OCI-M2 (cell line): ENCODE results near the gene LRP6.
"Not testable (repeated sequence)": the region's sequence is repeated elsewhere in the genome, so short reads cannot be mapped to it uniquely, and the experiment has no call there.

Experiments
- DNase-seq: peaks from one replicate; lab custom pipeline; 2025; ENCODE audit not compliant: unreplicated experiment; lab: John Stamatoyannopoulos, UW

Gene LRP6

DNA sequence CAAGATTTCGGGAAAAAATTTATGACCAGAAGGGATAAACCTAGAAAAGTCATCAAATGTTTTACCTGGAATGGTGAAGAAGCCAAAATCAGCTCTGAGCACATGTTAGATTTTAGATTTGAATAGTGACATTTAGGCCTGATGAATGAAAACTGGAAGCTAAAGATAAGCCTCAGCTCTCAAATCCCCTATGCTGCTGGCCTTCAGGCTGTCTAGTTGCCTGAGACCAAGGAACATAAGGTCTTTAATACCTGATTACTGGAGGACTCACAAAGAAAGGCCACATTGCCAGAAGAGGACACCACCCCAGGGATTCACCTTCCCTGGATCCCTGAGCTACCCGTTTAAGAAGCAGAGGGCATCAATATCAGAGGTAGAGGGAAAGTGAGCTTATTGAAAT is 139.5 kb downstream of the LRP6 start:
- no peak for DNase-seq

DNA sequence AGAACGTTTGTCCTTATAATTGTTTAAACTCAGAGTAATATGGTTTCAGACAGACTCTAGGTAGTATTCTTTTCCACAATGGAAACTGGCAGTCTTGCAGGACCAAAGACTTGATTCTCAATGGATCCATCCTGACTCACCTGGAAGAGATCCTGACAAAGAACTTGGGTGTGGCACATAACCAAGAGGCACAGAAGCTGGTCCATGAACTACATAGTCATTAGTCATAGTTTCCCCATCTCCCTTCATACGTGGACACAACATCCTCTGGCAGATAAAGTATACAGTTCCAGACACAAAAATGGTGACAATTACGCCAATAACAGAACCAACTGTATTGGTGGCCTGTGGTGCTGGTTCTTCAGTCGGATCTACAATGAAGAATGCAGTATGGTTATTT is 140.3 kb downstream of the LRP6 start:
- no peak for DNase-seq

DNA sequence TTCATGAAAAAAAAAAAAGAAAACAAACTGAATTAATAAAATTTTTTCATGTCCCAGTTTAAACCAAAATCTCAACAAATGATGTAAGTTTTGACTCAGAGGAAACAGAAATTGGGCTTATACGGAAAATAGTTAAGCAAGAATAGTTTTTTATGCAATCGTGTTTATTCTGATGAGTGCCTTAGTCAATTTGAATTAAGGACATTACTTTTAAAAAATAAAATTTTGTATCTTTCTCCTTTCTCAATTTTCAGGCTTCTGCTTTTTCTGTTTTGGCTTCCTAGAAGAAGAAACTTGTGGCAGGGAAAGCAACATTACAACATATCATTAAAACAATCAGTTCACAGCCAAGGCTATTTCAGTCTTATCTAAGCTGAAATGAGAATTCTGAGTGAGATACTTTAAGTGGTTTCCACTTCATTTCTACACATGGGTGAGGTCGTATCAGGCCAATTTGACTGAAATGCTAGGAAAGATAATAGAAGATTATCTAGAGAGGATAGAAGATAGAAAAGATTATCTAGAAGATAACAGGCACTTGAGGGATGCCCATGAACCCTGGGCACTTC is 143.7 kb downstream of the LRP6 start:
- no peak for DNase-seq

DNA sequence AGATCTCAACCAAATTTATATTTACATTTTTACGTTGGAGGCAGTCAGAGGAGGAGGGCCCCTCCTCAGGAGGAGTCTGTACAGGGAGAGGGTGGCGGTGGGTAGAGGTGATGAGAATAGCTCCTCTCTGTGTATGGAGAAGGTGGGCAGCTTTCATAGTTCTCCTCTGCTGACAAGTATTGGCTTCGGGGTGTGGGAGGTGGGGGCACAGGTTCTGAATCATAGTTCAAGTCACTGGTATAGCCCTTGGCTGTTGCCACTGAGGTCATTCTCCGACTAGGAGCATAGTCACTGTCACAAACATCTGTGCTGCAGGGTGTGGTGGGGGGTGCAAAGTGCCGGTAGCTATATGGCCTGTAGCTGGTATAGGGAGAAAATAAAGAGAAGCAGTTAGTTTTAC is 145.8 kb downstream of the LRP6 start:
- DNase-seq = no peak

DNA sequence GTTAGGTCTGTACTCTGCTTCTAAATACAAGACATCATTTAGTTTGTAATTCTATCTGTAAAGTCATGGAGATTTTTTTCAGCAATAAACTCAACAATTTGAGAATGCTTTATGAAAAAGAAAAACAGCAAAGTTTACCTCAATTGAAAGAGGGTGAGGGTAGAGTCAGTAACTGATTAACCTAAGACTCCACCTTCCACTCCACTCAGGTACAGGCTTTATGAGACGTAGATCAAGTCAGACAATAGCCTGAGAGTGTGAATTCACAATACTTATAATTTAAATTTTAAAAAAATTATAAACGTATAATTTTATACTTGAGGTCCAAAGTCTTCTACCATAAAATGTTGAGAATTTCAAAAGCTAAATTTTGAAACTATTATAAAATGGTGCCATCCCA is 150.2 kb downstream of the LRP6 start:
- no peak for DNase-seq

DNA sequence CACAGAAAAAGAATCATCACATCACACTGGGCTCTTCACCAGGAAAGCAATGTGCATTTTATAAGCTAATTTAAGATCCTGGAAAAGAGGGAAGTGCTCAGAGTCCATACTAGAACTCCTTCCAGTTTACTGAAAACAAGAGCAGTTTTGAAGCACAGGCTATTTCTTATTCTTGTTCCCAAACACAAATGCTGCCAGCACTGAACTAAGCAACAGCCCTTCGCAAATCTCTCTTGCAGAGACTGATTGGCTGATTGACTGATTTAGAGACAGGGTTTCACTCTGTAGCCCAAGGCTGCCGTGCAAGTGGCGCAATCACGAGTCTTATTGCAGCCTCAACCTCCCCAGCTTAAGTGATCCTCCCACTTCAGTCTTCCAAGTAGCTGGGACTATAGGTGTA is 151.3 kb downstream of the LRP6 start:
- DNase-seq = no peak

DNA sequence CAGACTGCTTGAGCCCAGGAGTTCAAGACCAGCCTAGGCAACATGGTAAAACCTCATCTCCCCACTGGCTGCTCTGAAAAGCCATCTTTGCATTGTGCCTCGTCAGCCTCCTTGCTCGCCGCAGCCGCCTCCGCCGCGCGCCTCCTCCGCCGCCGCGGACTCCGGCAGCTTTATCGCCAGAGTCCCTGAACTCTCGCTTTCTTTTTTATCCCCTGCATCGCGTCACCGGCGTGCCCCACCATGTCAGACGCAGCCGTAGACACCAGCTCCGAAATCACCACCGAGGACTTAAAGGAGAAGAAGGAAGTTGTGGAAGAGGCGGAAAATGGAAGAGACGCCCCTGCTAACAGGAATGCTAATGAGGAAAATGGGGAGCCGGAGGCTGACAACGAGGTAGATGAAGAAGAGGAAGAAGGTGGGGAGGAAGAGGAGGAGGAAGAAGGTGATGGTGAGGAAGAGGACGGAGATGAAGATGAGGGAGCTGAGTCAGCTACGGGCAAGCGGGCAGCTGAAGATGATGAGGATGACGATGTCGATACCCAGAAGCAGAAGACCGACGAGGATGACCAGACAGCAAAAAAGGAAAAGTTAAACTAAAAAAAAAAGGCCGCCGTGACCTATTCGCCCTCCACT is 155.8 kb downstream of the LRP6 start:
- not testable (repeated sequence) for DNase-seq

DNA sequence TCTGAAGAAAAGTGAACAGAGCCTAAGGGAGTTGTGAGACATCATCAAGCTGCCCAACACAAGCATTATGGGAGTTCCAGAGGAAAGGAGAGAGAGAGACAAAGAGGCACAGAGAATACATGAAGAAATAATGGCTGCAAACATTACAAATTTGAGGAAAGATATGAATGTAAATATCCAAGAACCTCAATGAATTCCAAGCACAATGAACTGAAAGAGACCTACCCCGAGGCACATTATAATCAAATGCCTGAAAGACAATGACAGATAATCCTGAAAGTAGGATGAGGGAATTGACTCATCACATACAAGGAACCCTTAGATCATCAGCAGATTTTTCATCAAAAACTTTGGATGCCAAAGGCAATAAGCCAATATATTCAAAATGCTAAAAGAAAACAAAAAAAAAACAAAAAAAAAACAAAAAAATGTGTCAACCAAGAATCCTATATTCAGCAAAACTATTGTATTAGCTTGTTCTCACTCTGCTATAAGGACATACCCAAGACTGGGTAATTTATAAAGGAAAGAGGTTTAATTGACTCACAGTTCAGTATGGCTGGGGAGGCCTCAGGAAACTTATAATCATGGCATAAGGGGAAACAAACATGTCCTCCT is 158.3 kb downstream of the LRP6 start:
- DNase-seq = no peak

DNA sequence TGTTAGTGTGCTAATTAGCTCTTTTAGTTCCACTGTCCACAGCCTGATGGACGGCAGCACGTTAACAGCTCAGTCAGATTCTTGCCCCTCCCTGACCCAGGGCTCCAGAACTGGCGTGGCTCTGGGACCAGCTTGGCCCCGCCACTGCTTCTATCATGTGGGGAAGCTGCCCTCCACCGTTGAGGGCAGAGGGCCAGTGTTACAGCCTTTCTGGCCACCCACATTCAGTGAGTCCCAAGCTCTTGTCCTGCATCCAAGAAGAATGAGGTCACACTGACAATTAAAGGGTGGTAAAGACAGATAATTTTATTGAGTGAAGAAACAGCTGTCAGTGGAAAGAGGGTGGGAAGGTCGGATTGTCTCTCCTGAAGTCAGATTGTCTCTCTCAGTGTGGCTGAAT is 159.2 kb downstream of the LRP6 start:
- DNase-seq = no peak

DNA sequence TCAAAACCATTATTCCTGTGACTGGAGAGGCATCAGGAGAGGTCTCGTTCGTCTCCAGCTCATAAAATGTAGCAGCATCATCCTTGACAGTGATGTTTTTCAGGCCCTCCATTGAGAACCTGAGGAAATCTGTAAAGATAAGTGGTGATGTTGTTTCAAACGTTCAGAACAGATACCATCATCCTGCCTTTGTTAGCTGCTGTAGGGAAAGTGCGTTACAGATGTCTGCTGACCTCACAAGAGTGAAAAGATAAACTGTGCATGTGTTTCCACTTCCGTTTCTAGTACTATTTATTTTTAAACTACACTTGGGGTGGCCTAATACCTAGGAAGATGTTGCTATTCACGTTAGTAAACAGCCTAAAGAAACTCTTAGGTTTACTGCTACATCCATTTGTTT is 167.7 kb downstream of the LRP6 start:
- no peak for DNase-seq

DNA sequence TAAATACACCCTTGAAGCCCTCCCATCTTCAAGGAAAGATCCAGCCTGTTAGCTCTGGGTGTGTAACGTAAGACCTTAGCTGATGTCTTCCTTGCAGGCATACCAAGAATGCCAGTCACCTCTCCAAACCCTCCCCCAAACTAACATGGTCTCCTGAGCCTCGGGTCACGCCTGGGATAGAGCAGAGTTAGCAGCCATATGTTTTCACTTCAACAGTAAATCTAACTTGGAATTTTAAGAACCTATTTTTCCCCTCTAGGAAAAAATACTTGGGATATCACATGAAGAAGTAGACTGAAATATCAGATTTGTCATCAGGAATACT is 168.2 kb downstream of the LRP6 start:
- no peak for DNase-seq

DNA sequence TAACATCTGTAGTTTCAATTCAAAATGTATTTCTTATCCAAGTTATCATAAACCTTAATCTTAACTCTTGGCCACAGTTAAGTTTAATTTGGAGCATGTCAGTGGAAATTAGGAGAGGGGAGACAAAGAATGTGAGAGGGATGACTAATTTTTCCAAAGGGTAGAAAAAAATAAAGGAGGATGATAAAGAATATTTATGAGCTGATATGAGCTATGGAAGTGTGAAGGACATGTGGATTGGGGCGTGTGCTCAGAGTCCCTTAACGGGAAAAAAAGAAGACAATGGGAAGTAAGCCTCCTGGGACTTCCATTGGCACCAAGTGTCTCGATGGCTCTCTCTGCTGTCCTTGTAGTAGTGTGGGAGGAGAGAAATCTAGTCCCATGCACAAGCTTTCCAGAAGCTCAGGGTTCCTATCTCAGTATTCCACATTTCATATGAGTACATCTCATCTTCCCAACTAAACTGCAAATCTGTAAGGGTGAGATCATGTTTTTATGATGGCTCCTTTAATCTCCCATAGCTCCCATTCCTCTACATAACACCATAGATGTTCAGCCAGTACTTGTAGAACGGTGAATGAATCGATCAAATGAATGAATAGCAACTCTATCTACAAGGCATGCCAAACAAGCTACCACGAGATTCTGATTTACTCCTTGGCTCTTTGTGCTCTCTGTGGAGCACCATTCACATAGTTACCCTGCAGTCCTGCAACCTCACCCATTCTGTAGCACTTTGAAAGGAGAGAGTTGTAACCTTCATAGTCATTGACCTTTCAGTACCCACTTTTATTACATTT is 168.8 kb downstream of the LRP6 start:
- DNase-seq = no peak

DNA sequence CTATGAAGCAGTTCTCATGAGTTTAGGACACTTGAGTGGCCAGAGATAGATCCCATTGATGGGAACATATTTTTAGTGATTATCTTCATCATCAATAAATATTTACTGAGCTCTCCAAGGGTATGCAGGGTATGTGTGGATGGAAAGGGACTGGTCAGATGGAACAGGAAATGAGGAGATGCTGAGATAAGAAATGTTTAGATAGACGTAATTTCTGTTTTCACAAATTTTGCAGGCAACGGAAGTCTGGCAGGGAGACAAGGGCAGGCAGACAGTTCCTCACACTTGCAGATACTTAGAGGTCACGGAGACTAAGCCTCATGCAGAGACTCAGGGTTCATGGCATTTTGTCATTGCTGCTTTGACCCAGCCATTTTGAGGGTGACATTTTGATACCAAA is 171.8 kb downstream of the LRP6 start:
- no peak for DNase-seq

DNA sequence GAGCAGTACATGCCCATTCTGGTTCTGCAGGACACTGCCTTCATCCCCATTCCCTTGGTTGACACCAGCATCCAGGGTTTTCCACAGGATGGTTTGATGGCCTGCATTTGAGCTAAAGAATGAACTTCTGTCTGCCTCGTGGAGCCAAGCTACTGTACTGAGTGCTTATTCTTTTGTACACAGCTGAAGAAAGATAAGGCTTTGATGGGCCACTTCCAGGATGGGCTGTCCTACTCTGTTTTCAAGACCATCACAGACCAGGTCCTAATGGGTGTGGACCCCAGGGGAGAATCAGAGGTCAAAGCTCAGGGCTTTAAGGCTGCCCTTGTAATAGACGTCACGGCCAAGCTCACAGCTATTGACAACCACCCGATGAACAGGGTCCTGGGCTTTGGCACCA is 172.4 kb downstream of the LRP6 start:
- no peak for DNase-seq

DNA sequence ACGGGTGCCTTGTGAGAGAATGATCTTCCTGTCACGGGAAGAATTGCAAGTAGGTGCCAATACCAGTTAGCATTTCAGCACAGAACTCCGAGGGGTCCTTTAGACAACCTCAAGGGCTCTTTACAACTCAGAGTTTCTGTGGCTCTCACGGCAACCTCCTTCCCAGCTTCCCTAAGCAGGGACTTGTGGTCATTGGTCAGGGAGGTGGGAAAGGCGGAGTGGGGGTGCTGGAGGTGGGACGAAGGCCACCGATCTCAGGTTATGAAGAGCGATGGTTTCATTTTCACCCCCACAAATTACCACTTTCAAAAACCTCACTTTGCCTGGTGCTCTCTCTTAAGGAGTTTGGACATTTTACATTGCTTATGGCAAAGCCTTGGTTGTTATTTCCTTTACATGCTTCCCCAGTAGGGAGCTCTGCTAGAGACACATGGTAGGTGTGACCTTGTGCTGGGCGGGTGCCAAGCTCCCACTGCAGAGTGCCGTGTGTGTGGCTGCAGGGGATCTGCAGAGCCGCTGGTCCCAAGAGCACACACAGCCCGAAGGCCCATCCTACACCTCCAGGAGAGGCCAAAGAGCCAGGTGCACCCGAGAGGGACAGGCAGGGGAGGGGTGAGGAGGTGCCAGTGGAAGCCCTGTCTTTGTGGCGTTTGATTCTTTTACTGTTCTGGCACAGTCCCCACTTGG is 174.7 kb downstream of the LRP6 start:
- no peak for DNase-seq

DNA sequence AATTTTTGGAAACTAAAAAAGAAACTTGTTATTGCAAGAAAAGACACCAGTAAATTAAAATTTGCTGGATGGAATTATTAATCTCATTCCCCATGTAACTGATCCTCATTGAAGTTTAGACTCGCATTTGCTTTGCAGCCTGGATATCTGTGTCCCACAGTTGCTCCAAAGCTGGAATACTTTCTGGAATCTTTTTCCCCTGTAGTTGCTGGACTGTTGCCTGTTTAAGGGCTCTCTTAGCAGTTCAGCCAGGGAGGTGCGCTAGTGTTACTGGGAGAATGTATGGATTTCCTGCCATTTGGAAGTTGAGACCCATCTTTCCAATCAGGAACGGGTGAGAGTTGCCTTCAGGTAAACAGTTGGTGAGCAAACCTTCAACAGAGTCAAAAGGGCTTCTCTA is 175.8 kb downstream of the LRP6 start:
- DNase-seq = no peak

DNA sequence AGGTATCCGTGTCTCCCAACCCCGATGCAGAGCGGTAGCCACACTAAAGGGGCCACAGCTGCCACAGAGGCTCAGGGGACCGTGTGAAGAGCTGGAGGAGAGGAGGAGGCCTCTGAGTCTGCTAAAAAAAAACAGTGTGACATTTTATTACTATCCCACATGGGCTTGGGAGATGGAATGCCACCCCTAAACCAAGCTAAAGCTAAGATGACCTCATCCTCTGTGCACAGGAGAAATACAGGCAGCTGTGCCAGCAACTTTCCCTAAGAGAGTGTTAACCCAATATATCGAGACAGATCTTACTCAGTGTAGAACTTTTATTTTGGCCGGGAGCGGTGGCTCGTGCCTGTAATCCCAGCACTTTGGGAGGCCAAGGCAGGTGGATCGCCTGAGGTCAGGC is 178.1 kb downstream of the LRP6 start:
- DNase-seq = no peak

DNA sequence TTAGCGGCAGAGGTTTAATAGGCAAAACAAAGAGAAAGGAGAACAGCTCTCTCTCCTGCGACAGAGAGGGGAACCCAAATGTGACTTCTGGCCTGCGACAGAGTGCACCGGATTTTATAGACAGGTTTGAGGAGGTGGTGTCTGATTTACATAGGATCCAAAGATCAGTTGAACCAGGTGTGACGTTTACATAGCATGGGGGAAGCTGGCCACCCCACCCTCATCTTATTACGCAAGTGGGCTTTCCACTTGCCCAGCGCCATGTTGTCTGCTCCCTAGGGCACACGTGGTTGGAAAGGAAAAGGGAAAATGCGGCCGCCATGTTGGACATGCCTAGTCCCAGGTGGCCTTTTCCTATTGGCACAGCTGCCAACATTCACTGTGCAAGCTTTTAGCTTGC is 178.7 kb downstream of the LRP6 start:
- DNase-seq = no peak

DNA sequence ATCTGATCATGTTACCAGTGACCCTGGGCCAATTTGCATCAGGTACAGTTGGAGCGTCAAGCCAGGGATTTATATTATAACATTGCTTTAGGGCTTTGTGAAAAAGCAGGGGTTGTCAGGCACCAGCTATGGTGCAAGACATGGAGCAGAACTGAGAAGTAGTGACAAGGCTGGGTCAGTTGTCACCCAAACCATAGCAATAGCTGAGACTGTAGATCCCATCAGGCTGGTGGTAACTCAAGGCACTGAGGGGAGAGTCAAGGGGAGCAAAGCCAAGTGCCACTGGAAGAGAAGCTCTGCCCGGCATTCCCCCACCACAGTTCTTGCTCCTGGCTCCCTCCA is 179.2 kb downstream of the LRP6 start:
- no peak for DNase-seq

DNA sequence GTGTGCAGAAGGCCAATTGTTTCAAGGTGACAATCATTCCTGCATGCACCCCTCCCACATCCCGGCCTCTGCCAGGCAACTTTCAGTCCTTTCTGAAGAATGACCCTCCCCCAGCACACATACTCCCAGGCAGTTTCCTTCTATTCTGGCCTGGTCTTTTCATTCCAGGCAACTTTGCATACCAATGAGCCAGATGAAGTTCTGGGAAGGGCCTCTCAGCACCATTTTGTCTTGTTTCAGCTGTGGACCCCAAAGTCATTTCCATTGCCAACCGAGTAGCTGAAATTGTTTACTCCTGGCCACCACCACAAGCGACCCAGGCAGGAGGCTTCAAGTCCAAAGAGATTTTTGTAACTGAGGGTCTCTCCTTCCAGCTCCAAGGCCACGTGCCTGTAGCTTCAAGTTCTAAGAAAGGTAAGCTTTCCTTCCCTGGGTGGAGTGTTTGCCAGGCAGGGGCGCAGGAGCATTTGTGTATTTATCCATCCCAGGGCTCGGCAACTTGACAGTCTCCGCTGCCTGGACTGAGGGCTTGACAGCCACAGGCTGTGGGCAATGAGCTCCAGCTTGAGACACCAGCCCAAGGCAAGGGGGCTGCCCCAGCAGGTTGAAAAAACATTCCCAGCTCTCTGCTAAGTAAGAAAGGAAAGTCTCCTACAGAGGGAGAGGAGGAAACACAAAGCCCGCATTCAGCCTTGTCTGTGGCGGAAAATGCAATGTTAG is 179.7 kb downstream of the LRP6 start:
- DNase-seq = no peak

DNA sequence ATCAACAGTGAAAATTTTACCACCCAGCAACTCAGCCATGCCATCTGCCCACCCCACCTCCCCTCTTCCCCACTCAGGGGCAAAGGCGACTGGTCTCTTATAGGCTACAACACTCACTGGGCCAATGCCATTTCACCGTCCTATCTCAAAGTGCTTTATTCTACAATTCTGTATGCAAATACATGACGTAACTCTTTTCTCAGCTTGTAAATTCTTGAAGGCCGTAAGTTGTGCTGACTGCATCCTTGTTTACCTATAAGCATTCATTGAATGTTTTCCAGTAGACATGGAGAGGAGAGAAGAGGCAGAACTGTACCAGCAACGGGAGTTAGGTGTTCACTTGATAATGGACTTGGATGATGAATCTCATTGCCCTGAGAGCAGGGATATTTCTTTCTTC is 180.5 kb downstream of the LRP6 start:
- no peak for DNase-seq
